ENCODE measurements around the gene BRD1.

DNA sequence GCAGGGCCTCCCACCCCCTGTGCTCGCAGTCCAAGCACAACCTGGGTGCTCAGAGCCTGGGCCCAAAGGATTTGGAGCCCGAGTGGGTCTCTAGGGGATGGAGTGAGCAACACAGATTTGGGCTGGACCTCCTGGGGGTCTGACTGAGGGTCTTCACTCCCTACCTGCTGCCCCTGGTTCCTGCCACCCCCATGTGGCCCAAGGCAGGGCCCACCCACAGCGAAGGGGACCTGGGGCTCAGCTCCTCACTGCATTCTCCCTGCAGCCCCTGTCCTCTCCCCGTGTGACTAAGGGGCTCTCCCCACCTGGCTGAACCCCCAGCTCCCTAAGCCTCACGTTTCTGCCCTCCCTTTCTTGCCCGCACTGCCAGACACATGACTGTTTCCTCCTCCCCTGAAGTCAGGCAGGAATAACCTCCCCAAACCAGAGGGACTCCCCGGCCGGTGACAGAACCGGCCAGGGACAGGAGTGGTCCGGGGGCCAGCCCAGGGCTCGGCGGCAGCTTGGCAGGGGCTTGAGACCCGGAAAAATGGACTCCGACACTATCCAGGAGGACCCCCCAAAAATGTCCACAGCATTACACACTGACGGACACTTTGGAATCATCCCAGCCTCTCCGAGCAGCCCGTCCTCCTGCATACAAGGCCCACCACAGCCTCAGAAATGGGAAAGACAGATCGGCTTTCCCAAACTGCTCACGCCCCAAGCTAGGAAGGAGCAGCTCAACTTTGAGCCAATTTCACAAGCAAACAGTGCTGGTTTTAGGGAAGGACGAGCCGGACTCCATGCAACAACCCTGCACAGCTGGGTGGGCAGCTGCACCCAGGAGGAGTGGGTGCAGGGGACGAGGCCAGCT is 57.8 kb downstream of the BRD1 start:
- TF ChIP-seq, protein P1, sequence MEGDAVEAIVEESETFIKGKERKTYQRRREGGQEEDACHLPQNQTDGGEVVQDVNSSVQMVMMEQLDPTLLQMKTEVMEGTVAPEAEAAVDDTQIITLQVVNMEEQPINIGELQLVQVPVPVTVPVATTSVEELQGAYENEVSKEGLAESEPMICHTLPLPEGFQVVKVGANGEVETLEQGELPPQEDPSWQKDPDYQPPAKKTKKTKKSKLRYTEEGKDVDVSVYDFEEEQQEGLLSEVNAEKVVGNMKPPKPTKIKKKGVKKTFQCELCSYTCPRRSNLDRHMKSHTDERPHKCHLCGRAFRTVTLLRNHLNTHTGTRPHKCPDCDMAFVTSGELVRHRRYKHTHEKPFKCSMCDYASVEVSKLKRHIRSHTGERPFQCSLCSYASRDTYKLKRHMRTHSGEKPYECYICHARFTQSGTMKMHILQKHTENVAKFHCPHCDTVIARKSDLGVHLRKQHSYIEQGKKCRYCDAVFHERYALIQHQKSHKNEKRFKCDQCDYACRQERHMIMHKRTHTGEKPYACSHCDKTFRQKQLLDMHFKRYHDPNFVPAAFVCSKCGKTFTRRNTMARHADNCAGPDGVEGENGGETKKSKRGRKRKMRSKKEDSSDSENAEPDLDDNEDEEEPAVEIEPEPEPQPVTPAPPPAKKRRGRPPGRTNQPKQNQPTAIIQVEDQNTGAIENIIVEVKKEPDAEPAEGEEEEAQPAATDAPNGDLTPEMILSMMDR (conservative IDR thresholded peaks at IDR 0.05; ENCODE audit: low read depth, low read length): no peak
- TF ChIP-seq EZH2 (IDR thresholded peaks at IDR 0.05; ENCODE audit: borderline replicate concordance, low read depth, low read length, poor library complexity, severe bottlenecking): no peak

All from A673 (cell line).